A673 (cell line): ENCODE data around the gene FSTL4.

Experiments
- CTCF ChIP-seq: fragments of 300-800, 200-600 bp; sonication (generic); conservative IDR thresholded peaks from 2 replicates; pipeline ENCODE4 v1.5.1; 2017; ENCODE audit warnings: low read depth, mild to moderate bottlenecking, antibody characterized with exemption, low read length, moderate library complexity, mixed read lengths
- EZH2 ChIP-seq: fragments of 200-600 bp; sonication (generic); IDR thresholded peaks from 2 replicates; pipeline ENCODE4 v1.6.1; 2017; ENCODE audit warnings: borderline replicate concordance, low read depth, mild to moderate bottlenecking, mixed read lengths, antibody characterized with exemption, low read length; ENCODE audit not compliant: poor library complexity, severe bottlenecking

GRCh38 chr5:133361922-133362321, 250.4 kb downstream of the FSTL4 start:
- TF ChIP-seq CTCF (no peak), EZH2 (no peak)
